ENCODE results near the gene CCT8. TPM values are rescaled to one million over a fixed set of nuclear protein-coding genes. Genes with fewer than 3 reads are reported as not detected.
A peak's percentile ranks its signal among the peaks of the same experiment; 100 is the strongest.

Gene CCT8
- total and polyA plus RNA-seq, 9 of the 15 experiments (the other 6 are each of a cell fraction or from before 2014, with no cell fraction given), result 451 to 1,153 (median 677) TPM

- TF ChIP-seq ZBTB40 (IDR thresholded peaks at IDR 0.05) (peak; percentile 53; the same call in 1 of the 2 replicates), ZBTB40 (CRISPR knock-in tag; IDR thresholded peaks at IDR 0.05) (no peak), ILF3 (IDR thresholded peaks at IDR 0.05; ENCODE audit: borderline replicate concordance) (no peak), FOXA1 (IDR thresholded peaks at IDR 0.05; ENCODE audit: borderline replicate concordance) (no peak), MCM5 (IDR thresholded peaks at IDR 0.05; ENCODE audit: low read depth) (no peak), ZNF23 (CRISPR knock-in tag; IDR thresholded peaks at IDR 0.05) (no peak), ZC3H4 (CRISPR knock-in tag; IDR thresholded peaks at IDR 0.05; ENCODE audit: borderline replicate concordance) (no peak), ZNF445 (CRISPR knock-in tag; IDR thresholded peaks at IDR 0.05; ENCODE audit: low read depth) (no peak), ZNF644 (tag; IDR thresholded peaks at IDR 0.05; ENCODE audit: low read depth) (no peak), SMAD3 (CRISPR knock-in tag; conservative IDR thresholded peaks at IDR 0.05) (no peak), YY1 (IDR thresholded peaks at IDR 0.05; ENCODE audit: borderline replicate concordance in 1 of 3, control insufficient read depth in 1 of 3, extremely low read depth in 1 of 3, insufficient read depth in 3 of 3, insufficient read length in 1 of 3, insufficient replicate concordance in 2 of 3, low read depth in 1 of 3, low read length in 2 of 3) (peak; percentile 31 to 83 (median 63)), STAT6 (CRISPR knock-in tag; IDR thresholded peaks at IDR 0.05) (peak; percentile 57; the same call in 1 of the 2 replicates)
These were observed at the start of gene CCT8 (continued) for GRCh38 chr21:29073222-29074006.

All from K562 (cell line).